Colonic mucosa (tissue), 4 donors: ENCODE measurements around the gene PPM1N. TPM values are rescaled to one million over a fixed set of nuclear protein-coding genes. Genes with fewer than 3 reads are reported as not detected.

Experiments
- DNase-seq: peaks from one replicate; pipeline ENCODE4 v3.0.0-alpha.2; 2020
- H3K27ac ChIP-seq: fragments of 200-600 bp; one replicate; pipeline ENCODE4 v1.8.0; 2021
- H3K27me3 ChIP-seq: fragments of 200-600 bp; one replicate; pipeline ENCODE4 v1.8.0; 2021
- H3K36me3 ChIP-seq: fragments of 200-600 bp; one replicate; pipeline ENCODE4 v1.8.0; 2021
- H3K4me1 ChIP-seq: fragments of 200-600 bp; one replicate; pipeline ENCODE4 v1.8.0; 2021; ENCODE audit warnings: mild to moderate bottlenecking
- H3K4me3 ChIP-seq: fragments of 200-600 bp; one replicate; pipeline ENCODE4 v1.8.0; 2021
- H3K9ac ChIP-seq, 2 donors: one replicate each; pipeline ENCODE4 v1.7.0; 2013; ENCODE audit warnings: control low read depth in 2 of 2, low read depth in 2 of 2, low read length in 2 of 2
- H3K9me3 ChIP-seq: fragments of 200-600 bp; one replicate; pipeline ENCODE4 v1.8.0; 2021
- intact Hi-C: fragments of 100-400 bp; cut with DNase I; formaldehyde crosslinking; loops from one replicate; pipeline ENCODE4 v1.14.1; 2022
- total RNA-seq, 2 donors: library from RNA; stranded (reverse); fragmentation: NEBNext Ultra II Directional in 1 of 2; extraction: Animal tissue kit (Norgen Biotek cat#: 25700) in 1 of 2; gene quantifications; one replicate each; pipeline ENCODE4 v1.2.1, GENCODE V29; 2021
- TF ChIP-seq, protein P1 (sequence below): fragments of 200-600 bp; IDR thresholded peaks from one replicate; pipeline ENCODE4 v1.8.0; 2022; ENCODE audit warnings: antibody characterized with exemption, mild to moderate bottlenecking
- donor health status: healthy.
- donor health status: DM: no; HTN: no; CAD: no.
- donor health status: DM: no; HTN: no; CAD: no.

Gene PPM1N
- total RNA-seq, 2 donors from 2014 or later = 0.67 to 1.7 TPM

DNA sequence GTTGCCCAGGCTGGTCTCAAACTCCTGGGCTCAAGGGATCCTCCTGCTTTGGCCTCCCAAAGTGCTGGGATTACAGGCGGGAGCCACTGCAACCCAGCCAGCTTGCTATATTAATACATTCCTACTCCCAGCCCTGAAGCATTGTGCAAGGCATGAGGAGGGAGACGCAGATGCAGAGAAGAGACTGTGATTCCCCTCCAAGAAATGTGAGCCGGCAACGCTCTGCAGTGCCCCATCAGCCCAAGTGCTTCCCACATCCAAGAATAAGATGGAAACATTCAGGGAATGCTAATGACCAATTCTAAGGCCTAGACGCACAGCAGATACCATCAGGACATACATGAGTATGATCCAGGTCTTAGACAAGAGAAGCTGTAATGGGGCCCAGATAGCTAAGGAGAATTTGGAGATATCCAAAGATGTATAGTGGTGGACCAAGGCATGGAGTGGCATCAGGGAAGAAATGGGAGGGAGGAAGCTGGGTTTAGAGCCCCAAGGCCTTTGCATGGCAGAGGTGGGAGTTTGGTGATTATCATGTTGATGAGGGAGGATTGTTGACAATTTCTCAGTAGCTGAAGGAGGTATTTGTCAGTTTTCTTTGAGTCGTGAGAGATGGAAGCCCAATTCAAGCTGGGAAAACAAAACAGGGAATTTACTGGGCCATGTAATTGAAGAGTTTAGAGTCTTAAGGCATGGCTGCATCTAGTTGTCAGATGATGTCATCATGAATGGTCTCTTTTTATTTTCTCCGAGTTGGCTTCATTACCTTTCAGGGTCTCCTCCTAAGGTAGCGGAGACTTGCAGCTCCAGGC lies 2.9 kb downstream of the PPM1N start:
- Histone ChIP-seq H3K4me1 (peaks cover 14% of the 10 kb centered on the region), H3K36me3 (no peaks in the 10 kb centered on the region), H3K9ac (no peak overlapping the region), H3K9me3 (no peaks in the 10 kb centered on the region), H3K27me3 (peaks cover 22% of the 10 kb centered on the region), H3K27ac (no peak overlapping the region), H3K4me3 (no peak overlapping the region)
- no peak for DNase-seq
- intact Hi-C loops = no loop called here
- TF ChIP-seq, protein P1, sequence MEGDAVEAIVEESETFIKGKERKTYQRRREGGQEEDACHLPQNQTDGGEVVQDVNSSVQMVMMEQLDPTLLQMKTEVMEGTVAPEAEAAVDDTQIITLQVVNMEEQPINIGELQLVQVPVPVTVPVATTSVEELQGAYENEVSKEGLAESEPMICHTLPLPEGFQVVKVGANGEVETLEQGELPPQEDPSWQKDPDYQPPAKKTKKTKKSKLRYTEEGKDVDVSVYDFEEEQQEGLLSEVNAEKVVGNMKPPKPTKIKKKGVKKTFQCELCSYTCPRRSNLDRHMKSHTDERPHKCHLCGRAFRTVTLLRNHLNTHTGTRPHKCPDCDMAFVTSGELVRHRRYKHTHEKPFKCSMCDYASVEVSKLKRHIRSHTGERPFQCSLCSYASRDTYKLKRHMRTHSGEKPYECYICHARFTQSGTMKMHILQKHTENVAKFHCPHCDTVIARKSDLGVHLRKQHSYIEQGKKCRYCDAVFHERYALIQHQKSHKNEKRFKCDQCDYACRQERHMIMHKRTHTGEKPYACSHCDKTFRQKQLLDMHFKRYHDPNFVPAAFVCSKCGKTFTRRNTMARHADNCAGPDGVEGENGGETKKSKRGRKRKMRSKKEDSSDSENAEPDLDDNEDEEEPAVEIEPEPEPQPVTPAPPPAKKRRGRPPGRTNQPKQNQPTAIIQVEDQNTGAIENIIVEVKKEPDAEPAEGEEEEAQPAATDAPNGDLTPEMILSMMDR = no peak

GRCh38 chr19:45501730-45502014 lies 3.4 kb downstream of the PPM1N start:
- H3K4me1 ChIP-seq = peaks cover 14% of the 10 kb centered on the region
- H3K9me3 ChIP-seq = no peaks in the 10 kb centered on the region
- intact Hi-C loops = no loop called here
- TF ChIP-seq, protein P1 = no peak
- H3K9ac ChIP-seq = no peak overlapping the region
- no peaks in the 10 kb centered on the region for H3K36me3 ChIP-seq
- peaks cover 17% of the 10 kb centered on the region for H3K27me3 ChIP-seq
- no peak for DNase-seq
- H3K27ac ChIP-seq = no peak overlapping the region
- H3K4me3 ChIP-seq = no peak overlapping the region

GRCh38 chr19:45502111-45502510 lies 3.9 kb downstream of the PPM1N start:
- Histone ChIP-seq H3K4me1 (peaks cover 14% of the 10 kb centered on the region), H3K27ac (peak overlapping the region; percentile 2), H3K4me3 (no peak overlapping the region), H3K27me3 (peaks cover 17% of the 10 kb centered on the region), H3K9ac (no peak overlapping the region), H3K36me3 (no peaks in the 10 kb centered on the region), H3K9me3 (no peaks in the 10 kb centered on the region)
- intact Hi-C loops = no loop called here
- TF ChIP-seq, protein P1 = no peak
- DNase-seq = no peak

GRCh38 chr19:45503909-45504308 lies 5.7 kb downstream of the PPM1N start:
- H3K36me3 ChIP-seq = no peaks in the 10 kb centered on the region
- no peak overlapping the region for H3K9ac ChIP-seq
- no peak overlapping the region for H3K4me3 ChIP-seq
- H3K4me1 ChIP-seq = peaks cover 5% of the 10 kb centered on the region
- DNase-seq = no peak
- H3K27ac ChIP-seq = no peak overlapping the region
- peaks cover 4% of the 10 kb centered on the region for H3K27me3 ChIP-seq
- no peaks in the 10 kb centered on the region for H3K9me3 ChIP-seq
- TF ChIP-seq, protein P1 = no peak
- intact Hi-C loops = no loop called here

- intact Hi-C loops = no loop called here
- H3K4me1 ChIP-seq = peaks cover 8% of the 10 kb centered on the region
- TF ChIP-seq, protein P1 = no peak
- DNase-seq = no peak
- H3K9ac ChIP-seq = peak overlapping the region in 1 of 2 donors; percentile 82
- H3K27ac ChIP-seq = peak overlapping the region; percentile 98
- H3K4me3 ChIP-seq = no peak overlapping the region
- no peaks in the 10 kb centered on the region for H3K27me3 ChIP-seq
- no peaks in the 10 kb centered on the region for H3K9me3 ChIP-seq
- no peaks in the 10 kb centered on the region for H3K36me3 ChIP-seq
Measured at GRCh38 chr19:45505151-45505995, 7.1 kb downstream of the PPM1N start.
